GM18909 (cell line): ENCODE data around the gene CALCOCO1.
"Not testable (repeated sequence)": the region's sequence is repeated elsewhere in the genome, so short reads cannot be mapped to it uniquely, and the experiment has no call there.

Experiments used
- ATAC-seq: cut with Tn5 transposase; IDR thresholded peaks from one replicate; pipeline ENCODE4 v1.9.1; 2021; ENCODE audit warnings: mild to moderate bottlenecking; ENCODE audit not compliant: unreplicated experiment, poor library complexity

CALCOCO1 gene

GRCh38 chr12:53700567-53700966 lies 26.7 kb downstream of the CALCOCO1 start:
- no peak for ATAC-seq

GRCh38 chr12:53699678-53700025 lies 27.6 kb downstream of the CALCOCO1 start:
- no peak for ATAC-seq

GRCh38 chr12:53698948-53699677 lies 28.1 kb downstream of the CALCOCO1 start:
- no peak for ATAC-seq

GRCh38 chr12:53696655-53697331 lies 30.5 kb downstream of the CALCOCO1 start:
- no peak for ATAC-seq

GRCh38 chr12:53696285-53696654 lies 31.0 kb downstream of the CALCOCO1 start:
- ATAC-seq = no peak

GRCh38 chr12:53695152-53696145 lies 31.8 kb downstream of the CALCOCO1 start:
- ATAC-seq = no peak

- ATAC-seq = no peak
These were observed 32.5 kb downstream of the CALCOCO1 start for GRCh38 chr12:53694756-53695151.

- no peak for ATAC-seq
These were observed 39.1 kb downstream of the CALCOCO1 start for GRCh38 chr12:53688134-53688533.

- ATAC-seq = no peak
These were observed 40.8 kb downstream of the CALCOCO1 start for GRCh38 chr12:53686436-53686835.

- ATAC-seq = no peak
These were observed 42.5 kb downstream of the CALCOCO1 start for GRCh38 chr12:53684654-53685220.

- ATAC-seq = no peak
These were observed 43.3 kb downstream of the CALCOCO1 start for GRCh38 chr12:53683983-53684382.

- ATAC-seq = no peak
These were observed 43.8 kb downstream of the CALCOCO1 start for GRCh38 chr12:53683494-53683893.

- ATAC-seq = not testable (repeated sequence)
These were observed 47.2 kb downstream of the CALCOCO1 start for GRCh38 chr12:53680061-53680460.

GRCh38 chr12:53677800-53678148 lies 49.5 kb downstream of the CALCOCO1 start:
- no peak for ATAC-seq

- ATAC-seq = no peak
These were observed 50.0 kb downstream of the CALCOCO1 start for GRCh38 chr12:53677016-53677799.

- no peak for ATAC-seq
These were observed 50.6 kb downstream of the CALCOCO1 start for GRCh38 chr12:53676656-53677015.

GRCh38 chr12:53675701-53676607 lies 51.3 kb downstream of the CALCOCO1 start, which contains the start of gene ATP5MC2:
ATP5MC2 (minus strand) TSS chr12:53676083; CDS start chr12:53672614, 3,469 bp downstream.
- ATAC-seq = peak; percentile 96

GRCh38 chr12:53674977-53675700 lies 52.1 kb downstream of the CALCOCO1 start:
- ATAC-seq = no peak
